GM23338 (cell line): ENCODE results near the gene SESN1. TPM values are rescaled to one million over a fixed set of nuclear protein-coding genes. Genes with fewer than 3 reads are reported as not detected.
A peak's percentile ranks its signal among the peaks of the same experiment; 100 is the strongest.

Source experiments
- ATAC-seq: fragments of 200-7000 bp; cut with Tn5 transposase; 3 replicates; pipeline ENCODE4 v1.9.1; 2020
- DNase-seq: peaks from one replicate; pipeline ENCODE4 v3.0.0-alpha.2; 2015; ENCODE audit warnings: low spot score
- H2AFZ ChIP-seq: fragments of 200-600 bp; sonication (generic); 2 replicates; pipeline ENCODE4 v1.8.0; 2016; ENCODE audit warnings: antibody characterized with exemption, mild to moderate bottlenecking, moderate library complexity
- H3F3A ChIP-seq: fragments of 200-600 bp; sonication (generic); replicated peaks from 2 replicates; pipeline ENCODE4 v1.8.0; 2017; ENCODE audit warnings: antibody characterized with exemption, mixed run types, low read depth
- H3K27ac ChIP-seq: fragments of 200-600 bp; sonication (generic); 2 replicates; pipeline ENCODE4 v1.6.1; 2016; ENCODE audit warnings: low read depth
- H3K27me3 ChIP-seq: fragments of 200-600 bp; sonication (generic); 2 replicates; pipeline ENCODE4 v1.8.0; 2016; ENCODE audit warnings: mild to moderate bottlenecking, mixed run types, moderate library complexity; ENCODE audit not compliant: insufficient read depth
- H3K36me3 ChIP-seq: fragments of 200-600 bp; sonication (generic); 2 replicates; pipeline ENCODE4 v1.8.0; 2016; ENCODE audit warnings: mild to moderate bottlenecking; ENCODE audit not compliant: insufficient read depth
- H3K4me1 ChIP-seq: fragments of 200-600 bp; sonication (generic); 2 replicates; pipeline ENCODE4 v1.8.0; 2016; ENCODE audit warnings: mild to moderate bottlenecking, moderate library complexity; ENCODE audit not compliant: insufficient read depth
- H3K4me2 ChIP-seq: fragments of 200-600 bp; sonication (generic); 2 replicates; pipeline ENCODE4 v1.7.1; 2017; ENCODE audit warnings: mixed run types
- H3K4me3 ChIP-seq: fragments of 200-600 bp; sonication (generic); 2 replicates; pipeline ENCODE4 v1.6.1; 2016; ENCODE audit warnings: mixed run types
- H3K79me2 ChIP-seq: fragments of 200-600 bp; sonication (generic); replicated peaks from 2 replicates; pipeline ENCODE4 v1.8.0; 2017; ENCODE audit warnings: mild to moderate bottlenecking; ENCODE audit not compliant: insufficient read depth
- H3K9me2 ChIP-seq: fragments of 200-600 bp; sonication (generic); 2 replicates; pipeline ENCODE4 v1.8.0; 2017; ENCODE audit not compliant: insufficient read depth
- H4K20me1 ChIP-seq: fragments of 200-600 bp; sonication (generic); replicated peaks from 2 replicates; pipeline ENCODE4 v1.8.0; 2017; ENCODE audit warnings: mild to moderate bottlenecking; ENCODE audit not compliant: insufficient read depth
- H3K27ac Mint-ChIP-seq: 2 replicates; pipeline ENCODE4 v1.8.0; 2020; ENCODE audit warnings: inconsistent platforms, mild to moderate bottlenecking, moderate library complexity, mixed read lengths
- H3K27me3 Mint-ChIP-seq: 3 replicates; pipeline ENCODE4 v1.8.0; 2022; ENCODE audit warnings: low read depth, mild to moderate bottlenecking, moderate library complexity, mixed read lengths, inconsistent platforms; ENCODE audit not compliant: insufficient read depth, poor library complexity
- H3K36me3 Mint-ChIP-seq: 3 replicates; pipeline ENCODE4 v1.8.0; 2021; ENCODE audit warnings: low read depth, mild to moderate bottlenecking, inconsistent platforms, moderate library complexity, mixed read lengths
- H3K4me1 Mint-ChIP-seq: 3 replicates; pipeline ENCODE4 v1.8.0; 2020; ENCODE audit warnings: mild to moderate bottlenecking, inconsistent platforms, mixed read lengths
- H3K4me3 Mint-ChIP-seq: 3 replicates; pipeline ENCODE4 v1.8.0; 2021; ENCODE audit warnings: moderate library complexity, mild to moderate bottlenecking, inconsistent platforms, mixed read lengths
- H3K9me3 Mint-ChIP-seq: 3 replicates; pipeline ENCODE4 v1.8.0; 2020; ENCODE audit warnings: moderate library complexity, mild to moderate bottlenecking, inconsistent platforms, mixed read lengths
- CREB1 ChIP-seq: fragments of 250-450 bp; sonication (Bioruptor Pico); IDR thresholded peaks from 2 replicates; pipeline ENCODE4 v1.5.0; 2020; ENCODE audit warnings: low read depth, mild to moderate bottlenecking, moderate library complexity
- CTCF ChIP-seq, 2 experiments: fragments of 200-600 bp in 1 of 2; sonication (generic) in 1 of 2; conservative IDR thresholded peaks; 2 replicates each; pipeline versions ENCODE4 v1.5.1 to v1.6.1; 2016 to 2017; ENCODE audit warnings: antibody characterized with exemption in 2 of 2, low read depth in 2 of 2, mild to moderate bottlenecking in 2 of 2, moderate library complexity in 1 of 2
- EZH2phosphoT487 ChIP-seq: fragments of 200-600 bp; sonication (generic); IDR thresholded peaks from one replicate; pipeline ENCODE4 v1.8.1; 2018; ENCODE audit warnings: antibody characterized with exemption; ENCODE audit not compliant: unreplicated experiment
- NANOG ChIP-seq: IDR thresholded peaks from 2 replicates; pipeline ENCODE4 v1.6.1; 2016; ENCODE audit warnings: antibody characterized with exemption, borderline replicate concordance
- STAT1 ChIP-seq: IDR thresholded peaks from one replicate; pipeline ENCODE4 v1.6.1; 2016; ENCODE audit warnings: antibody characterized with exemption; ENCODE audit not compliant: unreplicated experiment
- ZNF114 ChIP-seq: fragments of 250-450 bp; sonication (Bioruptor Pico); IDR thresholded peaks from 2 replicates; pipeline ENCODE4 v1.5.0; 2020; ENCODE audit warnings: mild to moderate bottlenecking, moderate library complexity
- ZNF331 ChIP-seq: fragments of 250-450 bp; sonication (Bioruptor Pico); IDR thresholded peaks from 2 replicates; pipeline ENCODE4 v1.5.0; 2020; ENCODE audit warnings: low read depth, mild to moderate bottlenecking, moderate library complexity
- ZNF462 ChIP-seq: fragments of 250-450 bp; sonication (Bioruptor Pico); IDR thresholded peaks from 2 replicates; pipeline ENCODE4 v1.5.0; 2020; ENCODE audit warnings: mild to moderate bottlenecking, moderate library complexity
- polyA plus RNA-seq: library from polyadenylated mRNA; unstranded; fragments of >200 nt; fragmentation: Nextera tagmentation; extraction: Ambion mirVana; gene quantifications from 2 replicates; pipeline ENCODE4 v1.2.1, GENCODE V29; 2016
- total RNA-seq: library from RNA; depleted of rRNA; stranded (reverse); fragments of >200 nt; shearing (Covaris generic); gene quantifications from 2 replicates; pipeline ENCODE4 v1.2.3, GENCODE V29; 2014
- TF ChIP-seq, protein P1 (sequence below): IDR thresholded peaks from 2 replicates; pipeline ENCODE4 v1.6.1; 2016; ENCODE audit warnings: antibody characterized with exemption

SESN1 gene
- total and polyA plus RNA-seq, 2 experiments from 2014 or later, result 26.2 to 36.4 TPM

GRCh38 chr6:108995296-108995695 lies 99.3 kb downstream of the SESN1 start (continued):
- TF ChIP-seq ZNF462 (CRISPR knock-in tag) (no peak), STAT1 (no peak), CREB1 (CRISPR knock-in tag) (no peak), NANOG (no peak), ZNF114 (CRISPR knock-in tag) (no peak), ZNF331 (no peak), EZH2phosphoT487 (no peak), CTCF (conservative IDR thresholded peaks at IDR 0.05; ENCODE audit: low read depth in 2 of 2) (no peak)

- no peak overlapping the region for H3K27ac Mint-ChIP-seq
- H3K27me3 Mint-ChIP-seq, result no peaks in the 10 kb centered on the region
- H3K36me3 Mint-ChIP-seq, result peaks cover 27% of the 10 kb centered on the region
- no peaks in the 10 kb centered on the region for H3F3A ChIP-seq
- no peaks in the 10 kb centered on the region for H4K20me1 ChIP-seq
- no peak overlapping the region for H2AFZ ChIP-seq
- DNase-seq (peak; percentile 20), ATAC-seq (peak; percentile 55; the same call in 2 of the 3 replicates)
- no peaks in the 10 kb centered on the region for H3K9me2 ChIP-seq
- no peaks in the 10 kb centered on the region for H3K27me3 ChIP-seq
- H3K9me3 Mint-ChIP-seq, result no peaks in the 10 kb centered on the region
- no peak overlapping the region for H3K4me3 Mint-ChIP-seq
- H3K27ac ChIP-seq, result no peak overlapping the region
- peaks cover 8% of the 10 kb centered on the region; the same call in 1 of the 2 replicates for H3K36me3 ChIP-seq
- no peaks in the 10 kb centered on the region for H3K79me2 ChIP-seq
- no peak overlapping the region for H3K4me3 ChIP-seq
- H3K4me1 ChIP-seq, result no peaks in the 10 kb centered on the region
- no peak overlapping the region for H3K4me2 ChIP-seq
- H3K4me1 Mint-ChIP-seq, result no peaks in the 10 kb centered on the region; the same call in 2 of the 3 replicates
- TF ChIP-seq CREB1 (CRISPR knock-in tag) (no peak), ZNF331 (no peak), CTCF (conservative IDR thresholded peaks at IDR 0.05; ENCODE audit: low read depth in 2 of 2) (no peak)
- TF ChIP-seq, protein P1, sequence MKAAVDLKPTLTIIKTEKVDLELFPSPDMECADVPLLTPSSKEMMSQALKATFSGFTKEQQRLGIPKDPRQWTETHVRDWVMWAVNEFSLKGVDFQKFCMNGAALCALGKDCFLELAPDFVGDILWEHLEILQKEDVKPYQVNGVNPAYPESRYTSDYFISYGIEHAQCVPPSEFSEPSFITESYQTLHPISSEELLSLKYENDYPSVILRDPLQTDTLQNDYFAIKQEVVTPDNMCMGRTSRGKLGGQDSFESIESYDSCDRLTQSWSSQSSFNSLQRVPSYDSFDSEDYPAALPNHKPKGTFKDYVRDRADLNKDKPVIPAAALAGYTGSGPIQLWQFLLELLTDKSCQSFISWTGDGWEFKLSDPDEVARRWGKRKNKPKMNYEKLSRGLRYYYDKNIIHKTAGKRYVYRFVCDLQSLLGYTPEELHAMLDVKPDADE, result no peak
These were observed 100.8 kb downstream of the SESN1 start for GRCh38 chr6:108993876-108994275.
